ENCODE data around the gene C8B. TPM values are rescaled to one million over a fixed set of nuclear protein-coding genes. Genes with fewer than 3 reads are reported as not detected.

C8B gene
- total and polyA plus RNA-seq, 2 donors, result 0.19 TPM; not detected in 1

DNA sequence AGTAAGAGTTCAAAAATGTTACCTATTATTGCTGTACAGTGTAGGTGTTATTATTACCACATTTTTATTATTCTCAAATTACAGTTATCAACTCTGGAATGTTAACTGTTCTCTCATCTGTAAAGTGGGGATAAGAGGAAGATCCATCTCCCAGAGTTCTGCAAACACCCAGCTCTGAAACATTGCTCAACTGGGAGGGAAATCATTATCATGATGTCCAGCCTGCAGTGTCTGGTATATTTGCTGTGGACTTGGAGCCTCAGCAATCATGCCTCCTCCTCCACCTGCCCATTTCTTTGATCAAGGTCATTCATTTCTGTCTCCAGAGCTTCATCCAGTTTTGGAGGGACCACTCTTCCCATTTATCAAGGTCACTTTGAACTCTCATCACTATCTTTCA lies 71.8 kb downstream of the C8B start:
- no peak for DNase-seq (ENCODE audit: extremely low spot score)
- H3K27ac ChIP-seq (ENCODE audit: low read depth), result no peak overlapping the region
- H3K4me3 ChIP-seq (ENCODE audit: low read depth, low read length), result no peak overlapping the region
- H3K4me1 ChIP-seq (ENCODE audit: insufficient read depth), result no peaks in the 10 kb centered on the region
- no peaks in the 10 kb centered on the region for H3K36me3 ChIP-seq (ENCODE audit: insufficient read depth)

DNA sequence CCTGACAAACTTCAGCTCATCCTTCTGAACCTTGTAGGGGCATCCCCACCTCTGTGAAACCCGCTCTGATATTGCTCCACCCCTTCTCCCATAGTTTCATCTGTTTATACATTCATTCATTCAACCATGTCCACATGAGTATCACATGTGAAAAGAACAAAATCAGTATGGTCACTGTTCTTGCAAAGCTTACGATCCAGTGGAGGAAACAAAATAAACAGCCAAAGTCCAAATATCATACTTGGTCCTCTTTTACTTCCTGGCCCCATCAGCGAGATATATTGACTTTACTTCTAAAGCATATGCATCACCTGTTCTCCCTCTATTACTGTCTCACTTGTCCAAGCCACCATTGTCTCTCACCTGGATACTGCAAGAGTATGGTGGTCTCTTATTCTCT lies 75.6 kb downstream of the C8B start:
- Histone ChIP-seq H3K36me3 (ENCODE audit: insufficient read depth) (no peaks in the 10 kb centered on the region), H3K4me3 (ENCODE audit: low read depth, low read length) (no peak overlapping the region), H3K27ac (ENCODE audit: low read depth) (no peak overlapping the region), H3K4me1 (ENCODE audit: insufficient read depth) (no peaks in the 10 kb centered on the region)
- no peak for DNase-seq (ENCODE audit: extremely low spot score)
- WGBS, result 88% methylated on average over 3 of the region's 3 CpGs

GRCh38 chr1:56881417-56881816 lies 84.4 kb downstream of the C8B start:
- Histone ChIP-seq H3K4me3 (ENCODE audit: low read depth, low read length) (no peak overlapping the region), H3K36me3 (ENCODE audit: insufficient read depth) (no peaks in the 10 kb centered on the region), H3K27ac (ENCODE audit: low read depth) (no peak overlapping the region), H3K4me1 (ENCODE audit: insufficient read depth) (no peaks in the 10 kb centered on the region)
- no peak for DNase-seq (ENCODE audit: extremely low spot score)
- WGBS, result 86% methylated on average over 6 of the region's 6 CpGs

- no peak for DNase-seq (ENCODE audit: extremely low spot score)
- Histone ChIP-seq H3K4me3 (ENCODE audit: low read depth, low read length) (no peak overlapping the region), H3K36me3 (ENCODE audit: insufficient read depth) (no peaks in the 10 kb centered on the region), H3K4me1 (ENCODE audit: insufficient read depth) (no peaks in the 10 kb centered on the region), H3K27ac (ENCODE audit: low read depth) (no peak overlapping the region)
- 83% methylated on average over 1 of the region's 1 CpG for WGBS
These were observed 85.0 kb downstream of the C8B start for GRCh38 chr1:56880774-56881173.

Other genes starting within 250 kb of the C8B start
- 0.90 TPM for gene FYB2, start 146.6 kb downstream of the C8B start, total RNA-seq
- 0.09 TPM for gene FYB2, start 146.6 kb downstream of the C8B start, polyA plus RNA-seq
- gene C8A, start 111.2 kb downstream of the C8B start, total RNA-seq, result not detected
- gene C8A, start 111.2 kb downstream of the C8B start, polyA plus RNA-seq, result 0.16 TPM

Measured in urinary bladder (tissue), 4 donors.